Measurements from ENCODE around the gene PRR12. TPM values are rescaled to one million over a fixed set of nuclear protein-coding genes. Genes with fewer than 3 reads are reported as not detected.
A peak's percentile ranks its signal among the peaks of the same experiment; 100 is the strongest.

Gene PRR12
- polyA plus RNA-seq, 3 donors, result 13.6 to 16.3 (median 15.1) TPM

- DNase-seq (ENCODE audit: low read depth in 3 of 3, low spot score in 2 of 3), result no peak
Measured at GRCh38 chr19:49591731-49592485, 926 bp downstream of the PRR12 start.

- DNase-seq (ENCODE audit: low read depth in 3 of 3, low spot score in 2 of 3), result no peak
Measured at GRCh38 chr19:49592486-49593232, 1.7 kb downstream of the PRR12 start.

- peak in 2 of 3 donors; percentile 71 to 85 for DNase-seq (ENCODE audit: low read depth in 3 of 3, low spot score in 2 of 3)
Measured at GRCh38 chr19:49593233-49594113, 2.5 kb downstream of the PRR12 start.

GRCh38 chr19:49594157-49594992 lies 3.4 kb downstream of the PRR12 start:
- no peak for DNase-seq (ENCODE audit: low read depth in 3 of 3, low spot score in 2 of 3)

- no peak for DNase-seq (ENCODE audit: low read depth in 3 of 3, low spot score in 2 of 3)
Measured at GRCh38 chr19:49594993-49595818, 4.2 kb downstream of the PRR12 start.

- no peak for DNase-seq (ENCODE audit: low read depth in 3 of 3, low spot score in 2 of 3)
Measured at GRCh38 chr19:49595819-49596404, 4.9 kb downstream of the PRR12 start.

- no peak for DNase-seq (ENCODE audit: low read depth in 3 of 3, low spot score in 2 of 3)
Measured at GRCh38 chr19:49596407-49596806, 5.4 kb downstream of the PRR12 start.

- no peak for DNase-seq (ENCODE audit: low read depth in 3 of 3, low spot score in 2 of 3)
Measured at GRCh38 chr19:49596954-49597702, 6.1 kb downstream of the PRR12 start.

- DNase-seq (ENCODE audit: low read depth in 3 of 3, low spot score in 2 of 3), result no peak
Measured at GRCh38 chr19:49597703-49597974, 6.7 kb downstream of the PRR12 start.

- no peak for DNase-seq (ENCODE audit: low read depth in 3 of 3, low spot score in 2 of 3)
Measured at GRCh38 chr19:49599378-49600295, 8.7 kb downstream of the PRR12 start.

GRCh38 chr19:49601482-49602038 lies 10.6 kb downstream of the PRR12 start:
- DNase-seq (ENCODE audit: low read depth in 3 of 3, low spot score in 2 of 3), result no peak

GRCh38 chr19:49602806-49603205 lies 11.8 kb downstream of the PRR12 start:
- DNase-seq (ENCODE audit: low read depth in 3 of 3, low spot score in 2 of 3), result no peak

GRCh38 chr19:49605605-49606004 lies 14.6 kb downstream of the PRR12 start:
- no peak for DNase-seq (ENCODE audit: low read depth in 3 of 3, low spot score in 2 of 3)

GRCh38 chr19:49609499-49610092 lies 18.6 kb downstream of the PRR12 start:
- DNase-seq (ENCODE audit: low read depth in 3 of 3, low spot score in 2 of 3), result no peak

- DNase-seq (ENCODE audit: low read depth in 3 of 3, low spot score in 2 of 3), result no peak
Measured at GRCh38 chr19:49613374-49613773, 22.4 kb downstream of the PRR12 start.

- DNase-seq (ENCODE audit: low read depth in 3 of 3, low spot score in 2 of 3), result no peak
Measured at GRCh38 chr19:49614096-49614833, 23.3 kb downstream of the PRR12 start.

All from right renal cortex interstitium (tissue), 3 donors.